HG03097 (cell line): Measurements from ENCODE around the gene S100A7.
"Not testable (repeated sequence)": the region's sequence is repeated elsewhere in the genome, so short reads cannot be mapped to it uniquely, and the experiment has no call there.

Source experiments
- ATAC-seq: cut with Tn5 transposase; IDR thresholded peaks from one replicate; pipeline ENCODE4 v1.9.1; 2021; ENCODE audit not compliant: unreplicated experiment, low FRiP score

S100A7 gene

GRCh38 chr1:153478047-153478691 is 17.7 kb upstream of the S100A7 start:
- ATAC-seq = no peak

- ATAC-seq = no peak
These were observed 16.1 kb upstream of the S100A7 start for GRCh38 chr1:153476491-153477093.

DNA sequence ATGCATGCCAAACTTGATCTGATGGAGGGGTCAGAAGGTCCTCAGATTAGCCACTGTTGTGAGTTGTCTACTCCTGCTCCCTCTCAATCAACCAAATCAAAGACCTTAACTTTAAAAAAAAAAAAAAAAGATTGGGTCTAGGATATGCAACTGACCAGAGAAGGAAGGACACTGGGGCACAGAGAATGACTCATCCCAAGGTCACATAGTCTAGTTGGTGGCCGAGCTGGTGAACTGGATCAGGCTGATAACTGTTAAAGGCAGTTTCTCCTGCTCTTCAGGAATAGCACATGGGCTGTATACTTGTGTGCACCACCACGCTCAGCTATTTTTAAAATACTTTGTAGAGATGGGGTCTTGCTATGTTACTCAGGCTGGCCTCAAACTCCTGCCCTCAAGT is 14.8 kb upstream of the S100A7 start:
- ATAC-seq = no peak

DNA sequence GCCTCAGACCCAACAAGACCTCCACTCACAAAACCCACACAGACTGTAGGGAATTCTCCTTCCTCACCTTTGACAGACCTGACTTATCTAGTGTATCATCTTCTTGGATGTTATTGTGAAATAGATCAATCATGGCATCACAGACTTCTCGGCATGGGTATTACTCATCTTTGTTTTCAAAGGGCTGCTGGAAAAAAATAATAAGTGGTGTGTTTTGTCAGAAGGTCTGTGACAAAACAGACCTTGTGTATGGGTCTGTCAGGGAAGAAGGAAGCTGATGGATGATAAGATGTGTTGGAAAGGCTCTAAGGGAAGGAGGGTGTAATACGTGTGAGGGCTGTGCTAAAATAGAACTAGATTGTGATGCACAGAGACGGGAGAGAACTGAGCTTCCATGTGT is 13.9 kb upstream of the S100A7 start:
- no peak for ATAC-seq

DNA sequence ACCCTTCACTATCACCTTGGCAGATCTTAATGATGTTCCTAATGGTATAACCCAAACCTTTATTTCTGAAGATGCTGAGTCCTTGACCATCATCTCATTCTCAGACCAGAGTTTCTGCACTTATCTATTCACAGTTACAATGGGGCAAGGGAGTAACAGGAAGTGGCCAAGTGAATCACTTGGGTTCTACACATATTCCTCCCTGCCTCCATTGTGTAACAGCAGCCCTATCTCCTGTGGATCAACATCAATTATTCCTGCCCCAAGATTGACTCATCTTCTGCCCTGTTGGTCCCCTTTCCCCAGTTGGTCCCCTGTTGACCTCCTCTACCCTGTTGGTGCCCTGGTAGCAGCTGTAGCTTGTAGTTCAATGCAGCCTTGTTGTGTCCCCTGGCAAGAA is 10.3 kb upstream of the S100A7 start:
- ATAC-seq = no peak

DNA sequence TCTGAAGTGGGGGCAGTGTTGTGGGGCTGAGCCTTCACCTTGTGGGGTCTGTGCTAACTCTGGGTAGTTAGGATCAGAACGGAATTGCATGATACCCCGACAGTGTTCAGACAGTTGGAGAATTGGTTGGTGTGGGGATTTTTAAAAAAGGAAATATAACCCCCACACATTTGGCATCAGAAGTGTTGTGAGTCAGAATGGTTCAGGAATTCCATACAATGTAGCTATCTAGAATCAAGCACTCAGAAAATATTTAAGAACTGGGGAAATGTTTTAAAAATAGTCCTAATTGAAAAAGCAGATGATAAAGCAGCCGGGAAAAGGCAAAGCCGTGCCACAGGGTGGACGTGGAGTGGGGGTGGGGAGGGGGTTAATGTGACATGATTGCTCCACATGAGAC is 6.5 kb upstream of the S100A7 start:
- ATAC-seq = no peak

DNA sequence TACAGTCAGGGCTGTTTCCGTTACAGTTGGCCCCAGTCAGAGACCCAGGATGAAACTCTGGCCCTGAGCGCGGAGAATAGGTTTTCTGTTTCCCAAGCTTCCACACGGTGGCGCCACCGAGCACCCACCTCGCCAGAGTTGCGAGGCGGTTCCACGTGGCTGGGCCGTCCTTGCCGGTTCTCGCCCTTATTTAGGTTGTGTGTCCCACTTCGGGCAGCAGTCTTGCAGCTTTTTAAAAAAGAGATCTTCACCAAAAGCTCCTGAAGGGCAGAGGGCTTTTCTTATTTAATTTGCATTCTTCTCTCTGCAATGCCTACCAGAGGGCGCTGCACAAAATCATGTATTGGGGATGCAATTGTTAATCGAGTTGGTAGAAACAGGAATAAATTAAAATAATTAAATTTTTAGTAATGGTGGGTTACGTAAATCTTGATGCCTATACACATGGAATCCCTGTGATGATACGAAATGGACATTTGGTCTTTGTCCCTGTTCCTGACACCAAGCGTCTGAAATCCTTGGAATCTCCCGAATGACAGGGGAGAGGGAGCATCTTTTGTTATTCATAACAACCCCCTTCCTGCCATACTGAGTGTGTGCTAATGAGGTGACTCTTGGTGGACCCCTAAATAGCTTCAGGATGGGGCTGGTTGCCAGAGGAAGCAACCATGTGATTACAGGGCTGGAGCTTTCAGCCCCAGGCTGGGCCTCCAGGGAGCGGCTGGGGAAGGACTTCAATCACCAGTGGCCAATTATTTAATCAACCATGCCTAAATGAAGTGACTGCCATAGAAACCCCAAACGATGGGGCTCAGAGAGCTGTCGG is 5.6 kb upstream of the S100A7 start:
- no peak for ATAC-seq

- not testable (repeated sequence) for ATAC-seq
These were observed 2.3 kb upstream of the S100A7 start for GRCh38 chr1:153462741-153463140.

- no peak for ATAC-seq
These were observed 796 bp downstream of the S100A7 start for GRCh38 chr1:153459655-153460054.

- no peak for ATAC-seq
These were observed 4.1 kb downstream of the S100A7 start for GRCh38 chr1:153456396-153456795.

- ATAC-seq = not testable (repeated sequence)
These were observed 11.6 kb downstream of the S100A7 start for GRCh38 chr1:153448851-153449250.

DNA sequence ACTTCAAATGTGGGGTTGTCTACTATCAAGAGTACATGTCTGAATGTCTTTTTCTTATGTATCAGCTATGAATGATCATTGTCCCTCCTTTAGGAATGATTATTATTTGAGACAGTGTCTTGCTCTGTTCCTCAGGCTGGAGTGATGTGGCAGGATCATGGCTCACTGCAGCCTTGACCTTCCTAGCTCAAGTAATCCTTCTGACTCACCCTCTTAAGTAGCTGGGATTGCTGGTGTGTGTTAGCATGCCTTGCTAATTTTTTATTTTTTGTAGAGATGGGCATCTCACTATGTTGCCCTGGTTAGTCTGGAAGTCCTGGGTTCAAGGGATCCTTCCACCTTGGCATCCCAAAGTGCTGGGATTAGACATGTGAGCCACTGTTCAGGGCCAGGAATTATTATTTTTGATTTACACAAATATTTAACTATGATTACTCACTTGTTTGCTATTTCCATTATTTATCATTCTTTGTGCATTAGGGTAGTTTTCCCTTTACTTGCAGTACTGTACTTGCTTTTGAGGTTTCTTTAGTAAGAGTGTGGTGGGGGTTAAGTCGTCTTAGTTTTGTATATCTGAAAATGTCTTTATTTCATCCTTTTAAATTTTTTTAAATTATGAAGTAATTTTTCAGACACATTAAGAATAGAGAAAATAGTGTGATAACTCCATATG is 12.8 kb downstream of the S100A7 start:
- no peak for ATAC-seq

DNA sequence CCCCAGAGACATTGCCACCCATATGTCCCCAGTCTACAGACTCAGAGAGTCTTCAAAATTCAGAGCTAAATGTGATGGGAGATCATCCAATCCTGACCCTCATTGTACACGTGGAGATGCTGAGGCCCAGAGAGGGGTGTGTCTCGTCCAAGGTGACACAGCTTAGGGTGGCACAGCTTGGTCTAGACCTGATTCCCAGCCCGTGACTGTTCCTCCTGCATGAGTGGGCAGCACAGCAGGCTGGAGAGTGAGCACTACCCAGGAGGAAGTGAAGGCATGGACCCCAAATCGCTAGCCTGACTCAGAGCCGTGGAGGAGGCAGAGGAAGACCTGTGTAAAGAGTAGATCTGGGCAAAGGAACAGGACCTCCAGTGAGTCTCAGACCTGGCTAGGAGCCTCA is 16.4 kb downstream of the S100A7 start:
- ATAC-seq = no peak

DNA sequence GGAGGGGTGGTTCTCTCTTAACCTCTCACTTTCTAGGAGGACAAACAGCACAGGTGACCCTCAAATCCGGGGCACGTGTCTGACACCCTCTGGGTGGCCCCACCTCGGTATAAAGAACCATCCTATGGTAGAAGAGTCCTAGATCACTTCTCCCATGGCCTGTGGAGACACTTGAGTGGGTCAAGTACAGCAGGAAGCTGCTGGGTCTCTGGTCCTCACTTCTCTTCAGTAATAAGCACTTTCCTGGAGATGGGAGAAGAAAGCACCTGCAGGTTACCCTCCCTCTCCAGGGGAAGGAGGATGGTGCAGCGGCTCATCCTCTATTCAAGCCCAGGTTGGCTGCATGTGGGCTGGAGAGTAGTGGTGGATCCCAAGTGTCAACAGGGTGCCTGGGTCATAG is 17.0 kb downstream of the S100A7 start:
- ATAC-seq = no peak

GRCh38 chr1:153441238-153441755 is 19.2 kb downstream of the S100A7 start:
- no peak for ATAC-seq

DNA sequence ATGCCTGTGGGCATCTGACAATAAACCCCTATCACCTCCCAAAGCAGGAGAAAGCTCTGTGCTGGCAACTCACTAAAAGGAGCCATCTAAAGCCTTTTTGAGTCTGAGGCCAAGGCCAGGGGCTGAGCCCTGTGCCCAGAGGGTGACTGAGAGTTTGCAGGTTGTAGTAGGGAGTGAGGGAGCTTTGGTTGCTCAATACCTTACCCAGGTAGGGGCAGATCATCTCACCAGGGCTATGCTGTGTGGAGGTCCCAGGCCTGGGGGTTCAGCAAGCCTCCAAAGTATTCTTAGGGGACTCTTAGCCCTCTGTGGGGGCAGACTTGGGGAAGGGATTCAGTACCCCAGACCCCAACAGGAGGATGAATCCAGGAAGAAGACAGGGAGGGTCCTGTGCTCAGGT is 21.2 kb downstream of the S100A7 start:
- no peak for ATAC-seq

DNA sequence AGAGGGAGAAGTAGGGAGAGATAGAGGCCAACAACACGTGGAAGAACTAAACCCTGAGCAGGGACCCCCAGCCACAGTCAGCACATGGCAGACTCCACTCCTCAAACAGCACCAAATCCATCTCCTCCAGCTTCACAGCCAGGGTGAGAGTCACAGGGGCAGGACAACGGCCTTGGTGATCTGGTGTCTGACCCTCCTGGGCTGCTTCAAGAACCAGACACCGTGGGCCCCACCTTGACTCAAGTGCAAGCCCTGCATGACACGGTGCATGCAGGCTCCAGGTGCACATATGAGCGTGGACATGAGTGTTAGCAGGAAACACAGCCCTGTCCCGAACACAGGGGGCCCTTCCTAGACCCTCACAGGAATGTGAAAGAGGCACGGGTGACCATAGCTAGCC is 21.9 kb downstream of the S100A7 start:
- ATAC-seq = no peak

GRCh38 chr1:153437236-153437635 is 23.2 kb downstream of the S100A7 start:
- ATAC-seq = no peak

GRCh38 chr1:153434746-153435455 is 25.6 kb downstream of the S100A7 start:
- ATAC-seq = no peak

- ATAC-seq = no peak
These were observed 27.4 kb downstream of the S100A7 start for GRCh38 chr1:153432874-153433681.
